A673 (cell line): Measurements from ENCODE around the gene TMEM132C. TPM values are rescaled to one million over a fixed set of nuclear protein-coding genes. Genes with fewer than 3 reads are reported as not detected.

Source experiments
- BruUV-seq: library from RNA; stranded (reverse); fragments of 400-500 nt; replicated peaks from 2 replicates; lab custom pipeline; 2021; lab: Mats Ljungman, UMichigan
- CTCF ChIA-PET: fragments of 300-600 bp; sonication (Branson Sonifier 250); formaldehyde crosslinking; loops from one replicate; lab custom pipeline; 2022; ENCODE audit warnings: antibody characterized with exemption; lab: Charles Lee
- POLR2A ChIA-PET: fragments of 300-600 bp; sonication (Branson Sonifier 250); formaldehyde crosslinking; loops from one replicate; lab custom pipeline; 2022; ENCODE audit warnings: antibody characterized with exemption; ENCODE audit not compliant: low non-redundant PET; lab: Charles Lee
- DNase-seq: peaks from one replicate; pipeline ENCODE4 v3.0.0-alpha.2; 2015; ENCODE audit warnings: low spot score
- H3K27ac ChIP-seq: fragments of 200-600 bp; sonication (generic); 2 replicates; pipeline ENCODE4 v1.5.1; 2016; ENCODE audit warnings: mixed run types, low read depth, mild to moderate bottlenecking, mixed read lengths, antibody characterized with exemption, low read length; ENCODE audit not compliant: poor library complexity, severe bottlenecking
- H3K27me3 ChIP-seq: fragments of 200-600 bp; sonication (generic); replicated peaks from 2 replicates; pipeline ENCODE4 v1.6.1; 2017; ENCODE audit warnings: mixed run types, low read depth, mild to moderate bottlenecking, mixed read lengths, antibody characterized with exemption, low read length; ENCODE audit not compliant: insufficient read depth, poor library complexity
- H3K36me3 ChIP-seq: fragments of 200-600 bp; sonication (generic); 2 replicates; pipeline ENCODE4 v1.6.1; 2016; ENCODE audit warnings: mixed run types, mild to moderate bottlenecking, mixed read lengths, antibody characterized with exemption, low read length; ENCODE audit not compliant: insufficient read depth, poor library complexity, severe bottlenecking
- H3K4me1 ChIP-seq: fragments of 200-600 bp; sonication (generic); 2 replicates; pipeline ENCODE4 v1.6.1; 2017; ENCODE audit warnings: mixed run types, mild to moderate bottlenecking, mixed read lengths, antibody characterized with exemption, low read length; ENCODE audit not compliant: insufficient read depth, poor library complexity, severe bottlenecking
- H3K4me3 ChIP-seq: fragments of 200-600 bp; sonication (generic); 2 replicates; pipeline ENCODE4 v1.5.1; 2016; ENCODE audit warnings: low read depth, mixed run types, mild to moderate bottlenecking, mixed read lengths, low read length; ENCODE audit not compliant: poor library complexity, severe bottlenecking
- H3K9me3 ChIP-seq: fragments of 200-600 bp; sonication (generic); 2 replicates; pipeline ENCODE4 v1.6.1; 2016; ENCODE audit warnings: mixed run types, low read depth, mild to moderate bottlenecking, mixed read lengths, antibody characterized with exemption, low read length; ENCODE audit not compliant: poor library complexity, severe bottlenecking
- CTCF ChIP-seq: fragments of 300-800, 200-600 bp; sonication (generic); conservative IDR thresholded peaks from 2 replicates; pipeline ENCODE4 v1.5.1; 2017; ENCODE audit warnings: low read depth, mild to moderate bottlenecking, antibody characterized with exemption, low read length, moderate library complexity, mixed read lengths
- EZH2 ChIP-seq: fragments of 200-600 bp; sonication (generic); IDR thresholded peaks from 2 replicates; pipeline ENCODE4 v1.6.1; 2017; ENCODE audit warnings: borderline replicate concordance, low read depth, mild to moderate bottlenecking, mixed read lengths, antibody characterized with exemption, low read length; ENCODE audit not compliant: poor library complexity, severe bottlenecking
- intact Hi-C: fragments of 100-400 bp; cut with micrococcal nuclease; formaldehyde crosslinking; loops from one replicate; pipeline ENCODE4 v1.10.0; 2022; ENCODE audit not compliant: unreplicated experiment
- total RNA-seq: library from RNA; stranded (reverse); gene quantifications from 2 replicates; pipeline ENCODE4 v1.2.3, GENCODE V29; 2021

The TMEM132C gene
- total RNA-seq, 1 experiment from 2014 or later = not detected

GRCh38 chr12:128548949-128549348 is 282.0 kb downstream of the TMEM132C start:
- intact Hi-C loops = no loop called here

GRCh38 chr12:128549601-128550218 is 282.7 kb downstream of the TMEM132C start:
- TF ChIP-seq CTCF (no peak), EZH2 (no peak)
- H3K27me3 ChIP-seq = peaks cover 97% of the 10 kb centered on the region
- no peaks in the 10 kb centered on the region for H3K36me3 ChIP-seq
- POLR2A ChIA-PET = no interaction called here
- intact Hi-C loops = no loop called here
- no peaks in the 10 kb centered on the region for H3K4me1 ChIP-seq
- BruUV-seq = no TSS peak
- CTCF ChIA-PET = no interaction called here
- DNase-seq = no peak
- H3K27ac ChIP-seq = no peak overlapping the region
- no peak overlapping the region for H3K4me3 ChIP-seq
- no peaks in the 10 kb centered on the region for H3K9me3 ChIP-seq

More at GRCh38 chr12:128548949-128549348, 282.0 kb downstream of the TMEM132C start:
- no TSS peak for BruUV-seq
- Histone ChIP-seq H3K27me3 (peaks cover 97% of the 10 kb centered on the region), H3K9me3 (no peaks in the 10 kb centered on the region), H3K27ac (no peak overlapping the region), H3K4me3 (no peak overlapping the region), H3K36me3 (no peaks in the 10 kb centered on the region), H3K4me1 (no peaks in the 10 kb centered on the region)
- ChIA-PET CTCF (no interaction called here), POLR2A (no interaction called here)
- TF ChIP-seq CTCF (no peak), EZH2 (no peak)
- DNase-seq = no peak

DNA sequence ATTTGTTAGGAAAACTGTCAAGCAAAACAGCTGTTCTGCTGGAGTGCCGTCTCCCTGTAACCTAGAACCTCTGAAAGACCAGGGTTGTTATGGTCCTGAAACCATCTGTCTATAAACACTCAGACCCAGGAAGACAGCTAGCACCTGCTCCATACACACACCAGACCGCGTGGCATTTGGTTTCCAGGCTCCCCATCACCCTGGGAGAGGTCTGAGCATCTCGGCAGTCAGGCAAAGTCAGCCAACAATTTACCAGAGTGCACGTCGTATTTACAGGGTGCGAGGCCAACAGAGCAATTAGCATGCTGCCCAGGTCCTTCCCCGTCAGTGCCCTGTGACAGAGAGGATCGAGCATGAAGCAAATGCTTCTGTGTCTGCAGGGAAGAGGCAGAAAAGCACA is 284.3 kb downstream of the TMEM132C start:
- TF ChIP-seq CTCF (no peak), EZH2 (no peak)
- H3K27me3 ChIP-seq = peaks cover 91% of the 10 kb centered on the region
- DNase-seq = no peak
- no peak overlapping the region for H3K4me3 ChIP-seq
- no peaks in the 10 kb centered on the region for H3K4me1 ChIP-seq
- H3K36me3 ChIP-seq = no peaks in the 10 kb centered on the region
- intact Hi-C loops = no loop called here
- no peaks in the 10 kb centered on the region for H3K9me3 ChIP-seq
- POLR2A ChIA-PET = no interaction called here
- no peak overlapping the region for H3K27ac ChIP-seq
- BruUV-seq = no TSS peak
- CTCF ChIA-PET = no interaction called here
